ENCODE results near the gene YBX3.

Gene YBX3

DNA sequence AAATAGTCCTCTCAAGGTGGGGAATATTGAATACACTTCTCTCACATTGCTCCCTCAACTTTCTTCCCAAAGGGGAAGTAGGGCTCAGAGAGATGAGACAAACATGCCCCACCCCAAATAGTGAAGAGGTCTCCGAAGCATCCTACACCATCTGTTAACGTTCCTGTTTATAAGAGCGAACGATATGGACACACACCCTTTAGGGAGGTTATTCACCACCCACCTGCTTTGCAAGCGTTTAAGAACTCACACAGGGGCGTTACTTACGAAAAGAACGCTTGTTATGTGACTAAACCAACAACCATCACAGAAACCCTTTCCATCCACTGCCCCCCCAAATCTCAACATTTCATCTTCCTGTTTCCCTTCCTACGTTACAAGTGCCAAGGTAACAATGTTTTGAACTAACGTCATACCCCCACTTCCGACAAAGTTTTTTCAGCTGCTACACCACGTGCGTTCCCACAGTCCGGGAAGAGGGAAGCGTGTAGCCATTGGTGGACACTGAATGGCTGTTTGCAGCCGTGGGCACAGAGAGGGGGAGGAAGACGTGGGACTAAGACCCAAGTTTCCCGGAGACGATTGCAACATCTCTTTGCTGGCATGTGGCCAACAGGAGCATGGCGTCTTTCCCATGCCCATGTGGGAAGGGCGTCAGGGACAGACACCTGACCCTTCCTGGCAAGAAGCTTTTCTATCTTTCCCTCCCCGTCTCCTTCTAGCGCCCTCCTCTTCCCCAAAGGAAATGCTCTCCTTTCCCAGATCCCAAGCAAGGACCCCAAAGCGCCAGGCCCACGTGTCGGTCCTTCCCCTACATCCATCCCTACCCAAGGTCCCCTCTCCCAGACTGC lies 1.2 kb downstream of the YBX3 start:
- peak; percentile 96 for DNase-seq (ENCODE audit: low read depth)

DNA sequence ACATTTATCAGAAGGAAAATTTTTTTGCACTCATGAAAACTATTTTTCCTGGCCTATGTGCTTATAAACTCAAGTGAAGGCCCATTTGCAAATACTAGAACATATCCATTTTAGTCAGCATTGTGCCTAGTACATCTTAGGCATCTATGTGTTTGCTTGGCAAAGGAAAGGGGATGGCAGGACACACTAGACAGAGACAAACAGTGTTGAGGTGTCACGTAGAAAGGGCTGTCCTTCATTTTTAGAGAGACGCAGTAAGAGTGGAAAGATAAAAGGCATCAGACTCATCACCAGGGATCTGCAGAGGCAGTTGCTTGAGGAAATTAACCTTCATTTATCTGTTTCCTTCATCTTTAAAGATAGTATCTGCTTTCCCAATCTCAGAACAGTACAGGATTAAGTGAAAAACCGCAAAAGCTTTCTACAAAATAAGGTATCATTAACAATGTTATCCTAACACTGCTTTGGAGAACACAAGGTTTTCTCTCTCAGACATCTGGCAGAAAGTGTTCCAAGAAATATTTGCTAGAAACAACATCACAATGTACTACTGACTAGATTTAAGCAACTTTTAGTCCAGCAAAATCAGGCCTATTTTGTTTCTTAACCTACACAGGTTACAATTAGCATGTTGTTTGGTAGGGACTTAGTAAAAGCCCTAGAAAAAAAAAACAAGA lies 2.0 kb downstream of the YBX3 start:
- DNase-seq (ENCODE audit: low read depth): no peak

DNA sequence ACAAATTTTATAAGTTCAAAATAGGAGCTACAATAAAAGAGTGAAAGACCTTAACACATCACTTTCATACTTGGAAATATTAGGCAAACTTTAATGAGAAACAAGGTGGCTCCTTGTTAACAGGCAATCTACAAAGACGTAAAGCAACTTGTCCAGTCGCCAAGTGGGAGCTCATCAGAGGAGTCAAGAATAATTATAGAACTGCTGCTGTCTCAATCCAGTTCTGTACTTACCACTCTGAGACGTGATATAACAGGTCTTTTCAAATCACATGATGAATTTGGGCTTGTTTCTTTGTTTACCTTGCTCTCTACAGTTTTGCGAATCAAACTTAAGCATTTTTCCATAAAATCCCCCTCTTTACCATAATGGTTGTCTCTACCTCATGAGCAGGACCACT lies 3.6 kb downstream of the YBX3 start:
- no peak for DNase-seq (ENCODE audit: low read depth)

DNA sequence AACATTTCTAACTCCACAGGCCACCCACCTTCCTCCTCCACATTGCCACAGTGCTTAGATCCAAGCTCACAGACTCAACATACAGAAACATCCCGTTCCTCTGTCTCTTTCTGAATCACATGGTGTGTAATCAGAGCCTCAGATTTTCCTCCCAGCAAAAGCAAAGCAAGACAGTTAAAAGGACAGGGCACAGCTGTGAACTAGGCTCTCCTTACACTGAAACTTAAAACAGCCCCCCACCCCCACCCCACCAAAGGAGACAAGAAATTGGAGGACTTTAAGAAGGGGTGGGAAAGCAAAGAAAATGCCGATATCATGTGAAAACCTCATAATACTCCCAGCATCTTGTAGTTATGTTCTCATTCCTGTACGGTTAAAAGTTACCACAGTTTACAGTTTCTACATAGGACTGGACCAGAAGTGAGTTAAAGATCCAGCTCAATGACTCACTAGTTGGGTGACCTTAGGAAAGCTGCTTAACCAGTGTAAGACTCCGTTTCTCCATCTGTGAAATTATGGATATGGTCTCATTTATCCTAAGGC lies 4.8 kb downstream of the YBX3 start:
- DNase-seq (ENCODE audit: low read depth): peak; percentile 40

DNA sequence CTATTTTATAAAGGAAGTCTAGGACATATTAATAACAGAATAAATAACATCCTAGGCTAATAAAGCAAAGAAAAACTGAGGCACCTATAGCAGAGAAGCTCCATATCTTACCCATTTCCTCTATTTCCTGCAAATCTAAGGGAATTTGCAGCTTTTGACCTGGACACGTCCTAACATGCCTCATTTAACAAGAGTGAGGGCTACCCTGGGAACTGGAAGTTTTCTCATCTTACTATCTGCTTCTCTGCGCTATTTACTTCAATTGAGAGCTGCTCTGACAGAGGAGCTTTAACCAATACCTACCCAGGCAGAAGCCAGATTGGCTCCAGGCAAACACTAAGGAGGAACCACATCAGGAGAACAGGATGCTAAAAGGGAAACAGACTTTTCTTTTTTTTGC lies 5.7 kb downstream of the YBX3 start:
- no peak for DNase-seq (ENCODE audit: low read depth)

DNA sequence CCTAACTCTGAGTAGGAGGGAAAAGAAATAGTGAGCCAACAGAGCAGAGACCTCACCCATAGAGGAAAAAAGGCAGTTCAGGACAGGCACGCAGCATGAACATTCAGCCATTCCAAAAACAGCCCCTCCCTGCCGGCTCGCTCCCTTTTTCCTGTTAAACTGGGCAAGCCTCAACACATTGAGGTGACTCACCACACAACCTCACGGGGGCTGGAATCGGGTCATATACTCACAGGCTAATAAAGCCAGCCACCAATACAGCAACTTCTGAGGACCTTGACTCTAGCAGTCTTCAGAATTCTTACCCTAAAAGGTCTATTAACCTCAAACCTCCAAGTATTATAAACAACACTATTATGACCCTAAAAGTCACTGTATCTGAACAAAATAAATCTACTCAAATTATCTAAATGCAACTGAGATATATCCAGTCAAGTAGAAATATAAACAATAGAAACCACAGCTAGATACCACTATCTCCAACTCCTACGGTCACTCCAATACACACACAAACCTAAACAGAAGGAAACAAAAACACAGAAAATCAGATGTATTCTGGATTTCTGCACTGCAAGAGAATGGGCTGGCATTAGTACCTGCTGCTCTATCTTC lies 6.3 kb downstream of the YBX3 start:
- peak; percentile 69 for DNase-seq (ENCODE audit: low read depth)

DNA sequence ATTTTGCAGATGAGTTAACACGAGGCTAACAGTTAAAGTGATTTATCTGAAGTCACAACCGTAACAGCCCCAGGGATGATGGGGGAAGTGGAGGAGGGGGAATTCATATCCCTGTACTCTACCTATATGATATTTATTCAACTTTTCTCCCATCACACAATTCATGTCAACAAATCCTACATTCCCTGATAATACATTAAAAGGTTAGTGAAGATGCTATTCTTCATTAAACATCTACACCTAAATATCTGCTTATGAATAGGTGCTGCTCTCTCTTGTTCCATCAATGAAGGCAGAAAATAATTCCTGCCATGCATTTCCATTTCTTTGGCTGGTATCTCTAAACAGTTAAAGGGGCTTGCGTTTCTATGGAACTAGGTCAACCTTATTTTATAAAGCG lies 6.8 kb downstream of the YBX3 start:
- no peak for DNase-seq (ENCODE audit: low read depth)

DNA sequence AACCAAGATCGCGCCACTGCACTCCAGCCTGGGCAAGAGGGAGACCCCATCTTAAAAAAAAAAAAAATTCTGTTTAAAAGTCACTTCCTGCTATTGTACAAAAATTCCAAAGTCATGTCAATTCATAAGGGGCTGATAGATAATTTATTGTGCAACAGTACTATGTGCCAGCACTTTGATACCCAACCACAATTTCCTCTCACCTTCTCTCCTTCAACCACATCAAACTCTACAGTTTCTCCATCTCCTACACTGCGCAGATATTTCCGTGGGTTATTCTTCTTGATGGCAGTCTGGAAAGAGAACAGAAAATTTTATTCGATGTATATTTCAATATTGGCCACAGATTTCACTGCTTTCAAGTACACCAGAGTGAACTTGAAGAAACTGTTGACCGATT lies 7.6 kb downstream of the YBX3 start:
- no peak for DNase-seq (ENCODE audit: low read depth)

DNA sequence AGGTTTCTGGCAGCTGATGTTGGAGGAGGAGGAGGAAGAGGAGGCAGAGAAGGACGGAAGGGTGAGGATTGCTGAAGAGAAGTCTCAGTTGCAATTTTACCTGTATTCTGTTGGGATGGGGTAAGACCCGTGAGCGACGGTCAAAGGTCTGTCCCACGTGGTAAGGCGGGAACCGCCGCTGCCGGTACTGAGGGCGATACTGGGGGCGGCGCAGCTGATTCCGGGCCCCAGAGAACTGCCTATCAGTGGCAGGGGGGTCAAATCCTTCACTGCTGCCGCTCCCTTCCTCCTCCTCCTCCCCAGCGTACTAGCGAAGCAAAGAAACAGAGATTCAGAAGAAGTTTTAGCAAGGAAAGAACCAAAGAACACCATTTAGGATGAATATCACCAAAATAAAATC lies 13.3 kb downstream of the YBX3 start:
- DNase-seq (ENCODE audit: low read depth): no peak

DNA sequence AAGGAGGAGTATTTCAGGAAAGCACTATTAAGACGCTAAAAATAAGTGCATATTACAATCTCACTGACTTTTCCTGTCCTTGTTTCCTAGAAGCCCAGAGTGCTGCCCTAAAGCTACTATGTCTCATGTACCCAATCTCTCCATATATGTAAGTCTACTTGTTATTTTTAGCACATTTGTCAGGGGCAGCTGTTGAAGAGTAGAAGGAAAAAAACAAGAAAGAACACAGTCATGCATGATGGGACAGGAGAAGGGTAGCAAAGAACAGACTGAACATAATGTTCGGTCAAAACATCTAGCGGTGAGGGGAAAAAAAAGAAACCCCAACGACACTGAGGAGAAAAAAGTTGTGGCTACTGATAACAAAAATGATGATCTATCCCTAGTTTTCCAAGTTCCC lies 14.3 kb downstream of the YBX3 start:
- no peak for DNase-seq (ENCODE audit: low read depth)

DNA sequence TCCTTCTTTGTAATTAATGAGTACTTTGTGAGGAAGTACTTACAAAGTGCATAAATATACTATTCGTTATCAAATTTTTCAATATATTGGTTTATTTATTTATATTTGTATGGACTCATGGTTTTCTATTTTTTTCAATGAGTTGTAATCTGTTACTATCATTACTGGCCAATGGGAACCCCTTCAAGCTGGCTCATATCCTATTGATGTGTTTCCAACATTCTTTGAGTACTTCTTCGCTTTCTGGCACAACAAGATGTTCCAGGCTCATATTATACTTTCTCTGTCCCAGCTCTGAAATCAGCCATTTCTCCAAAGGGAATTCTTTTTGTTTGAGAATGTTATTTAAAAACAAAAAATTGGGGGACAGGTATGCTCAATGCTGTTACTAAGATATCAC lies 17.5 kb downstream of the YBX3 start:
- DNase-seq (ENCODE audit: low read depth): peak; percentile 41

DNA sequence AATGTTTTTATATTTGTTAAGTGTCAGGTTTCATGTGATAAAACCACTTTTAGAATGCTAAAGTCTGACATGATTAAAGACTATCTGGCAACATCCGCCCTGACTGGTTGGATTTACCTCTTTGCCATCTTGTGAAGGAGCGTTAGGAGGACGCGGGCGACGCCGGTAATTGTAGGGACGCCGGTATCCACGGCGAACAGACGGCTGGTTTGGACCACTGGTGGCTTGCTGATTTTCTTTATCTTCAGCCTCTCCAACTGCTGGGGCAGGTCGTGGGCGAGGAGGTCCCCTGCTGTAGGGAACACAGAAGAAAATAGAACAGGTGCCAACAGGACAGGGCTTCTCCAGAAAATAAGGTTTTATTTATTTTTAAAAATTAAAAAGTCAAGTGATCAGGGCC lies 21.3 kb downstream of the YBX3 start:
- DNase-seq (ENCODE audit: low read depth): no peak

DNA sequence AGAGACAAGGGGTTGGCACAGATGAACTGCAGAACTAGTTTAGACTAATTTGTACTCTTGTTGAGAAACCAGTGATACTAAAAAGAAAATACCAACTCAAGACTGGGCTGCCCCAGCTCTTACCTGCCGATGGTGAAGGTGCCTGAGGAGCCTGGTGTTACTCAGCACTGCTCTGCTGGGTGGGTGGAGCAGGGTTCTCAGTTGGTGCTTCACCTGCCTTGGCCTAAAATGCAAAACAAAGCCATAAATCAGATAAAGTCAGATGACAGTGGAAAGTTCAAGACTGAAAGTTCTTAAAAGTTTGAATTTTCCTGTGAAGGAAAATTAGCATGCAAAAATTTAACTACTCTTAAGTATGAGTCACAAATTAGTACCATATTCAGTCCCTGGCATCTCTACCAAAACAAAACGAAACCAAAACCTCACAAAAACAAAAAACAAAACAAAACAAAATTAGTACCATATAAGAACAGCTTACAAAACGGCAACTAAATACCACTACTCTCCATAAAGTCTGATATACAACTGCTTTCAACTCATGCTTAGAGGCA lies 21.9 kb downstream of the YBX3 start:
- no peak for DNase-seq (ENCODE audit: low read depth)

DNA sequence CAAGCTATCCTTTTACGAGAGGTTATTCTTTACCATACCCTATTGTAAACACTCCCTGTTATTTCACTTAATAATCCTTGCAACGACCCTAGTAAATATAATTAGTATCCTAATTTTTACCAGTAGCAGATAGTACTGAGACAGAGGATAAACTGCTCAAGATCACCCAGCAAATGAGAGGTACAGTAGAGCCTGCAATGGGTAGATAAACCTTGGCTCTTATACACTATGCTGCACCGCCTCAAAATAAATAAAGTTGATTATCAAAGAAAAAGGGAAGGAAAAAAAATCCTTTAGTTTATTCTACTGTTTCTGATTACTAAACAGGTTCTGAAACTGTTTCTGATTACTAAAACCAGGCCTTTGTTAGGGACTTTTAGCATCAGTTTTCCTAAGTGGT lies 22.5 kb downstream of the YBX3 start:
- no peak for DNase-seq (ENCODE audit: low read depth)

DNA sequence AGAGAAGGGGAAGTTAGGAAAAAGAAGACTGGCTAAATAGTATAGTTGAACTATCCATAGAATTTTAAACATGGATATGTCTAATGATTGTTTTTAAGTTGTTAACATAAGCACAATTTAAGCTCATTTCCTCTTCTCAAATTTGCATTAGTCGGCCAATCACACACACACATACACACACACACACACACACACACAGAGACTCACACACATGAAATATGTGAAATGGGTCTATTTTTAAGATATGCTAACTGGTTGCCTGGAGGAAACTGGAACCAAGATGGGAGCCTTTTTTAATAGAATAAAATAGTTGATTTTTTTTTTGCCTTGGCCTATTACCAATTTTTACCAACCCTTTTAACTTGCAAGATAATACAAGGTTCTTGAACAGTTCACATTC lies 25.3 kb downstream of the YBX3 start:
- no peak for DNase-seq (ENCODE audit: low read depth)

DNA sequence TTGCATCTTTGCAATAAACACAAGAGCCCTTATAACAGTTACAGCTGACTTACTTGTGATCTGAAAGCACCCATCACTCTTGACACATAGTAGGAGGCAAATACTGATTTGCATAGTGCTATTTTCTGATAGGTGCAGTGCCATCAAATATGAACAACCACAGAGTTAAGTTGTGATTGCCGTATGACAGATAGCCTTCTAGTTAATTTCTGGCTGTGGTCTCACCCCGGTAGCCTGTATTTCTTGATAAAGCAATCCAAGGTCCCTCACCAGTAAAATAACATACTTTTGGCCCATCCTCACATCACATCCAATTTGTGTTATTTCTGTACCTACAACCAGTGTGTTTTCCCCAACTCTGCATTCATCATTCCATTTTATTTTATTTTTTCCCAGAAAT lies 26.0 kb downstream of the YBX3 start:
- DNase-seq (ENCODE audit: low read depth): no peak

DNA sequence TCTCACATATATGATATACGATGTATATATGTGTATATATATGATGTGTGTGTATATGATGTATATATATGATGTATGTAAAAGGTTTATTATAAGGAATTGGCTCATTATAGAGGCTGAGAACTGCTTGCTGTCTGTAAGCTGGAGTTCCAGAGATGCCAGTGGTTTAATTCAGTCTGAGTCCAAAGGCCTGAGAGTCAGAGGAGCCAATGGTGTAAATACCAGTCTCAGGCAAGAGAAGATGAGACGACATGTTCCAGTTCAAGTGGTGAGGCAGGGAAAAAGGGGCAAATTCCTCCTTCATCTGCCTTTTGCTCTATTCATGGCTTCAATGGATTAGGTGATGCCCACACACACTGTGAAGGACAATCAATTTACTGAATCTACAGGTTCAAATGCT lies 32.2 kb downstream of the YBX3 start:
- no peak for DNase-seq (ENCODE audit: low read depth)

DNA sequence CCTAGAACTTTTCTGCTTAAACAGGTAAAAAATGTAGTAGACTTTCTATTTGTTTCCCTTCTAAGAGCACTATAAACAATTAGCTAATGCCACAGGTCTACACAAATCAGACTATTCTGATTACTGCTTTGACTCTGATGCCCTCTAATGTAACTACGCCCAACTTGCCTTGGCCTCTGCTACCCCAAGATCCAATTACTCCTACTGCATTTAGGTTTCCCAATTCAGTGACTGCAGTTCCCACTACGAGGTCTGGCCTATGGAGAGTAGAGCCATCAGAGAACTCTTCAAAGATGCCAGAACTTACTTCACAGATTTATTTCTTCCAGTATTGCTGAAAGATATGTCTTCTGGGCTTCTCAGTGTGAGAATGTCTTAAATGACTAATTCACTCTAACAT lies 34.0 kb downstream of the YBX3 start:
- no peak for DNase-seq (ENCODE audit: low read depth)

DNA sequence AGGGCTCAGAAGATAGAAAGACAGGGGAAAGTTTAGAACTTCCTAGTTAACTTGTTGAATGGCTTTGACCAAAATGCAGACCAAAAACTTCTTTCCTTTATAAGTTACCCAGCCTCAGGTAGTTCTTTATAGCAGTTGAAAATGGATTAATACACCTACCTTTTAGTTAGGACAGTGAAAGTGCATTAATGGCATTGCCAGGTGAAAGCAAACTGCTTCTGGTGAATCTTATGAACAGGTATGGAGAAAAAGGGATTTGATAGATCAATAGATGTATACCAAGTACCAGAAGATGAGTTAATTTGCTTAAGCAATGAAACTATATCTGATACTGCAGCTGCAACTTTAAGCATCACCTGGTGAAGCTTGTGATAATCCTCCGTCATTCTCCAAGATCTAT lies 35.1 kb downstream of the YBX3 start:
- DNase-seq (ENCODE audit: low read depth): no peak

DNA sequence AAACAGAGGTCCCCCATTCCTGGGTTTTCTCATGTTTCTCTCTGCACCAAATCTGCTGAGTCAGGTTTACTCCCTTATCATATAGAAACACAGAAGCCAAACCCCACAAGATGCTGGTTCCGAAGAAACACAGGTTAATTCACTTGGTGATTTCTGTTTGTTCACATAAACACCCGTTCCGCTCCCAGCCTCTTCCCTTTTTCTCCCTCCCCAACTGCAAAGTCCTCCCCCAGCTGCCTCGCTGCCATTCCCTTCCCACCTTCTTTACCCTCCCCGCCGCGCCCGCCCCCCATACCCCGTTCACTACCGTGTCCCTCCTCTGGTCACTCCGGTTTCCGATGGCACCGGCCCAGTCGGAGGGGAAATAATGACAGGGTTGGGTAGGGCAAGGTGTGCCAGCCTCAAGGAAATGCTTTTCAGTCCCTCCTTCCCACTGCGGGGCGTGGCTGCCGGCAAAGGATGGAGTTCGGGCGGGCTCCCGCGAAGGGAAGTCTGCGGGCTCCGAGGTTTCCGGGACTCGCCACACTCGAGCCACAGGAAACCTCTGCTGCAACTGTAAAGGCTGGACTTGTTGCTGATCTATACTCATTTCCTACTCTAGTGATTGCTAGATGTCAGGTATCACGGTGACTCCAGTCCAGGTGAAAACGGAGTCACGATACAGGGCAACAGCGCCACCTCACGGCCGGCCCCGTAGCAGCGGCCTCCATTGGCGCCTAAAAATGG lies 49.3 kb downstream of the YBX3 start, which contains the start of gene STYK1:
STYK1 (minus strand) TSS at position 394 of the 726 bp plus-strand sequence. CDS start 39,434 bp downstream, outside the sequence.
- DNase-seq (ENCODE audit: low read depth): no peak

DNA sequence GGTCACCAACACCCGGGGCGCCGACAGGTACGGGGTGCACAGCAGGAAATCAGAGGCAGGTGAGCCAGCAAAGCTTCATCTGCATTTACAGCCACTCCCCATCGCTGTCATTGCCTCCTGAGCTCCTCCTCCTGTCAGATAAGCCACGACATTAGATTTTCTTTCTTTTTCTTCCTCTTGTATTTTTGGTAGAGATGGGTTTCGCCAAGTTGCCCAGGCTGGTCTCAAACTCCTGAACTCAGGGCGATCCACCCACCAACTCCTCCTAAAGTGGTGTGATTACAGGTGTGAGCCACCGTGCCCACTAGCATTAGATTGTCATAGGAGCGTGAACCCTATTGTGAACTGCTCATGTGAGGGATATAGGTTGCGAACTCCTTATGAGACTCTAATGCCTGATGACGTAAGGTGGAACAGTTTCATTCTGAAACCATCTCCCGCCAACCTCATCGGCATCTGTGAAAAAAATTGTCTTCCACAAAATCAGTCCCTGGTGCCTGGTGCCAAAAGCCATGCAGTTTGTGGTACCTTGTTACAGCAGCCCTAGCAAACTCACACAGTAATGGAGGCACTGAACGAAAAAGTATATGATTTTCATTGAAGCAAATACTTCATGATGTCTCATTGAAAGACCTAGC lies 50.8 kb downstream of the YBX3 start:
- no peak for DNase-seq (ENCODE audit: low read depth)
